Tibial nerve (tissue), 4 donors: Measurements from ENCODE around the gene MRLN.
"Not testable (repeated sequence)": the region's sequence is repeated elsewhere in the genome, so short reads cannot be mapped to it uniquely, and the experiment has no call there.

Experiments used
- EP300 ChIP-seq, 2 donors: sonication (generic); formaldehyde crosslinking; IDR thresholded peaks; one replicate each; pipeline ENCODE4 v1.6.1; 2017; ENCODE audit warnings: antibody characterized with exemption in 2 of 2, mild to moderate bottlenecking in 1 of 2
- POLR2A ChIP-seq, 2 donors: fragments of 450-650 bp; IDR thresholded peaks; one replicate each; pipeline ENCODE4 v1.6.1; 2017; ENCODE audit warnings: antibody characterized with exemption in 2 of 2, mild to moderate bottlenecking in 2 of 2, moderate library complexity in 2 of 2
- TF ChIP-seq, protein P1 (sequence below), 5 experiments: fragments of 200-600 bp in 3 of 5; fragments of 450-650 bp in 2 of 5; sonication (generic) in 3 of 5; IDR thresholded peaks; one replicate each; pipeline ENCODE4 v1.5.1; 2016 to 2019; ENCODE audit warnings: antibody characterized with exemption in 5 of 5, mild to moderate bottlenecking in 3 of 5, moderate library complexity in 2 of 5

DNA sequence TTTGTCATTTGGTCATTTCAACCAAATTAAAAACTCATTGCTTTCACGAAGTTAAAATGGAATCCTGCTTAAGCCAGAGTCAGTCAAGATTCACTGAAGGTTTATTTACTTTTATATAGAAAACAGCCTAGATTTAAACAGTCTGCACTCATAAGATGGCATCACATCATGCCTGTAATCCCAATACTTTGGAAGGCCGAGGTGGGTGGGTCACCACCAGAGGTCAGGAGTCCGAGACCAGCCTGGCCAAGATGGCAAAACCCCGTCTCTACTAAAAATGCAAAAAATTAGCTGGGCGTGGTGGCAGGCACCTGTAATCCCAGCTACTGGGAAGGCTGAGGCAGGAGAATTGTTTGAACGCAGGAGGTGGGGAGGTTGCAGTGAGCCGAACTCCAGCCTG is 33.8 kb upstream of the MRLN start:
- TF ChIP-seq, protein P1, sequence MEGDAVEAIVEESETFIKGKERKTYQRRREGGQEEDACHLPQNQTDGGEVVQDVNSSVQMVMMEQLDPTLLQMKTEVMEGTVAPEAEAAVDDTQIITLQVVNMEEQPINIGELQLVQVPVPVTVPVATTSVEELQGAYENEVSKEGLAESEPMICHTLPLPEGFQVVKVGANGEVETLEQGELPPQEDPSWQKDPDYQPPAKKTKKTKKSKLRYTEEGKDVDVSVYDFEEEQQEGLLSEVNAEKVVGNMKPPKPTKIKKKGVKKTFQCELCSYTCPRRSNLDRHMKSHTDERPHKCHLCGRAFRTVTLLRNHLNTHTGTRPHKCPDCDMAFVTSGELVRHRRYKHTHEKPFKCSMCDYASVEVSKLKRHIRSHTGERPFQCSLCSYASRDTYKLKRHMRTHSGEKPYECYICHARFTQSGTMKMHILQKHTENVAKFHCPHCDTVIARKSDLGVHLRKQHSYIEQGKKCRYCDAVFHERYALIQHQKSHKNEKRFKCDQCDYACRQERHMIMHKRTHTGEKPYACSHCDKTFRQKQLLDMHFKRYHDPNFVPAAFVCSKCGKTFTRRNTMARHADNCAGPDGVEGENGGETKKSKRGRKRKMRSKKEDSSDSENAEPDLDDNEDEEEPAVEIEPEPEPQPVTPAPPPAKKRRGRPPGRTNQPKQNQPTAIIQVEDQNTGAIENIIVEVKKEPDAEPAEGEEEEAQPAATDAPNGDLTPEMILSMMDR (IDR thresholded peaks at IDR 0.05), result not testable (repeated sequence)
- TF ChIP-seq POLR2A, EP300 (IDR thresholded peaks at IDR 0.05): not testable (repeated sequence)
